ENCODE data around the gene PCLO.

PCLO gene

DNA sequence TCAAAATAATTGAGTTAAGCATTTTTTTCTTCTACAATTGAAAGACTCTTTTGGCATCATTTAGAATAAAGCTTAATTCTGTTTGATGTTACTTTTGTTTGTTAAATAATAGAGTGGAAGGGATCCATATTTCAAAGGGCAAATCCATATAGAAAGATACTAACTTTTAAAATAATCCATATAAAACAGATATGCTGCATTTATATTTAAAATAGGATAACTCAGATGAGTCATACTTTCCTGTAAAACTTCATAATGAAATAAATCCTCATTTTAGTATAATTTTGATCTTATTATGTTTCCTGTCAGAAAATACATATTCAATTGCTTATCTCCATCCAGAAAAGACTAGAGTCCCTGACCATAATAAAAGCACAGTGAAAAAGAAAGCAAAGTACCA is 323.6 kb downstream of the PCLO start:
- DNase-seq (ENCODE audit: low read depth), result no peak

DNA sequence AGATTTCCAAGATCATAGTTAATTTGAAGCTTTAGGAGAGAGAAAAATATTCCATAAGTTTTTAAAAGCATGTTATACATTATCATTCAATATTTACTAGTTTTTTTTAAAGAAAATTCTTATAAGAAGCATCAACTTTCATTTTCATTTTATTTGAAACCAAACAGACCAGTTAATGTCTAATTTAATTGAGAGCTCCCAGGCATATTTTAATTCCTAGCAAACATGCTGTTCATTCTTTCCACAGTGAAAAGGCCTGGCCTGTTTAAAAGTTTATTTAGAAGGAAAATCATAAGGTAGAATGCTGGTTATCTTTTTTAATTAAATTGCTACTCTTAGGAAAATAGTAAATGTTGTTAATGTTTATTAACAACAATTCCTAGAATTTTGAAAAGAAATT is 324.4 kb downstream of the PCLO start:
- no peak for DNase-seq (ENCODE audit: low read depth)

DNA sequence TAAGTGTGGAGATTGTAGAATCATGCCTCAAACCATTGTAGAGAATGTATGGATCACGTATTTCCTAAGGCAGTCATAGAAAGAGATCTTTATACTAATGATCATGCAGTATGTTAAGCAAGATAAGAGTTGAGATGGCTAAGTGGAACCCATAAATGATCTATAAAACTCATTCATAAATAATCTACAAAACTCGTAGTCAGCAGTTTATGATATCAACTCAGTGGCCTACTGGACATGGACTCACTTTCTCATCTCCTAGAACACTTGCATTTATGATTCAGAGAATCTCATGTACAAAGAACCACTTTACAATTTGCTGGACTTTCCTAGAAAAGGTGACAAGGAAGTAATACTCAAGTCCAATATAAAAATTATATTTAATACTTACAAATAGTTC is 339.6 kb downstream of the PCLO start:
- DNase-seq (ENCODE audit: low read depth), result no peak

DNA sequence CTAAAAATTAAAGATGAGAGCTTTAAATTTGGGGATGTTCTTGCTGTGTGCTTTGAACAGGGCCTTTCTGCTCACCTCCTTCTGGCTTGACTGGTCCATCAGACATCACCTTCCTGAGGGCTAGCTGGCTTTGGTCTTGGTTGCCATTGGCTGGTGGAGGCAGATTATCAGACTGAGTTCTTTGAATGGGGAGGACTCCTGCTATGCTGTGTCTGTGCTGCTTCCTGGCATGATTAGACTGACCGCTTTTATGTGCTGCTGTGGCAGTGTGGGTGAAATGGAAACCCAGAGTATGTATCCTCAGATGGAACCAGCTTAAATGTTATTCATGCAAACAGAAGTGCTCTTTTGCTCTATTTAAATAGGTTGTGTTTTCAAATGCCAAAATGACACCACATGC is 341.6 kb downstream of the PCLO start:
- DNase-seq (ENCODE audit: low read depth), result no peak

DNA sequence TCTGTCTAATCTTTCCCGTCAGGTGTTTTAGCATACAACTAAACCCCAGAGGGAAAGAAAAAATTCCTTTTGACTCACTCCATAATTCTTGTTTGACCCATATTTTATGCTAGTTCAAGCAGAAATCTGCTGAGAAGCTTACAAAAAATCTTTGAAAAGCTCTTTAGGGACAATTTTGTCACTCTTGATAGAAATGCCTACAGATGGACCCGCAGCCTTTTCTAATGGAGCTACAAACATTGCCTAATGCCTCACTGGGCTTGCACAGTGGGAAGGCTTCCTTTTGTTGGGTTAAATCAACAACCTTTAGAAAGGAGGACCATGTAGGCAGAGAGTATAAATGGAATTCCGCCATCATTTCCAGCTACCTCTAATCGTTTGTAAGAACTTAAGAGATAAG is 344.5 kb downstream of the PCLO start:
- DNase-seq (ENCODE audit: low read depth), result no peak

DNA sequence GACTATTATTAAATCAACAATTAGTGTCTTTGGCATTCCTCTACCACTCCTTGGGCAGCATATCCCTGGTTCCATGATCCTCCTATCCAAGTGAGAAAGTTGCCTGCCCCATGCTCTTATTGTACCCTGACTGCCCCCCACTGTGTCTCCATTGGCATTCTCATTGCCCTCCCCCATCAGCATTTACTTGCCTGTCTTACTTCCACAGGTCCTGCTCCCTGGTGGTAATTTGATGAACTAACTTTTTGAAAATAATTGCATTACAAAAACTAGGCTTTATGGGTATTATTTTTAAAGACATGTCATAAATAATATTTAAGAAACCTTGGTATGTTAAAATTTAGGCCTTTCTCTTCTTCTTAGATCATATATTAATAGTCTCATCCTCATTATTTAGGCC is 346.4 kb downstream of the PCLO start:
- DNase-seq (ENCODE audit: low read depth), result no peak

DNA sequence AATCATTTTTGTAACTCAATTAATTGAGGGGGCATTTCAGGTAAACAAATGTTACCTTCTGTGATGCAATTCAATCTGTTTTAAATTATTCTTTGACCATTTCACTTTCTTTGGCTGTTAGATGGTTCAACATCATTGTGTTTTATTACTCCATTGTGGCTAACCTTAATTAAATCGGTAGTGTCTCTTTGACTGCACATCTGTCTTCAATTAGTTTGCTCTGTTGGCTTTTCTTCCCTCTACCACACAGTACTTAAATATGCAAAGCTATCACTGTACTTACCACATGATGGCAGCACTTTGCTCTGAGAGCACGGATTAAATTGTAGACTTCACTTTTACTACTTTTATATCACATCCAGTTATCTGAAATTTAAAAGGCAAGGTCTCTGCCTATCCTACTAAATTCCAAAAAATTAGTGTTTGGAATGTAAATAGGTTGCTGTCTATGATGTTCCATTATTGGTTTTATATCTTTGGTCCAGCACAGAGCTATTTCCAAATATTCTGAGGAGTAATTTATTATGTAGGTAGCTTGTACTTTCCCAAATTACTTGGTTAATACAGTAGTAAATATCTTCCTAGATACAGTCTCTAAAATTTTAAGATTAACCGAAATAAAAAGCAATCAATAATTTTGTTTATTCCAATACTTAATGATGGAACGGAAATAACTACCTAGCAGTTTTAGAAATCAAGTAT is 352.0 kb downstream of the PCLO start:
- DNase-seq (ENCODE audit: low read depth), result peak; percentile 79

DNA sequence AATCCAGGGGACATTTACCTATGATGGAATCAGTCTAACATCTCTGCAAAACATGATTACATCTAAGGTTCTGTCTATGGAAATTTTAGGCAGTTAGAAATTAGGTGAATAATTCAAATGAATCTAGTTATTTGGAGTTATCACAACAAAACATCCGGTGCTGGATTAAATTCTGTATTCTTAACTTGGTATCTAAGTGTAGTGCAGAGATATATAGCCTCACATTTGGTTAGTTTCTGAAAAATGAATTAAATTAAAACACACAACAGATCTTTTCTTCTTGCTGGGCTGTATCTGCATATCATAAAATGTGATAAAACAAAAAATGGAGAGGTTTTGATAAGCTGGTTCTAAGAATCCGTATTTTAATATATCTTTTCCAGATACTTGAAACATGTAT is 354.1 kb downstream of the PCLO start:
- no peak for DNase-seq (ENCODE audit: low read depth)

DNA sequence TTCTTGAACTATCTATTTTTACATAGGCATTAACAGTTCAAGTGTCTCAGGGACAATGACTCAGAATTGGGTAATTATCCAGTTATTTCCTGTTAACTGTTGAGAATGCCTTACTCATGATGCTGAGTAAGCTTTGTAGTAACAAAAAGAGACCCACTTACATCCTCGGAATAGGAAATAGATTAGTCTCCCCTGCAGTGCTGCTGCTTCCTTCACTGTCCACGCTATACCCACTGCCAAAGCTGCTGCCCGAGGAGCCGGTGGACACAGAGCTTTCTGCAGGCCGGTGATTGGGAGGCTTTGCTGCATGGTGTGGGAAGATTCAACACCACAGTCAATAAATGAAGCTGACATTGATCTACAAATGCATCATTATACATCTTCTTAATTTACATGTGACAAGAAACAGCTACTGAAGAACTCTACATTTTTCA is 357.1 kb downstream of the PCLO start:
- DNase-seq (ENCODE audit: low read depth), result peak; percentile 64

DNA sequence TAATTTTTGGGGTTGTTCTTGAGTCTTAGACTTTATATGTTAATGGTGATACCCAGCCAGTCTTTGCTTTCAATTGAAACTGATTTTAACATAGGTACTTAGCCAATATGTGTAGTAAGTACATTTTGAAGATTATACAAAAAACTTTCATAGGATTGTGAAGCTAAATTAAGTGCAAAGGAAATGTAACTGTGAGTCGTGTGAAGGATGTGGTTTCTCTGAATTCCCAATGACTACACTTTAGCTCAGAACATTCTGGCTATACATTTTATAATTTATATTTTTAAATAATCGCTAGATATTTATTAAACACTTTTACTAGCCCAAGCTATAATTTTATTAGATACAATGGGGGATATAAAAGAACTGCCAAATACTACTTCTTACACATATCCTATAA is 359.3 kb downstream of the PCLO start:
- DNase-seq (ENCODE audit: low read depth), result no peak

DNA sequence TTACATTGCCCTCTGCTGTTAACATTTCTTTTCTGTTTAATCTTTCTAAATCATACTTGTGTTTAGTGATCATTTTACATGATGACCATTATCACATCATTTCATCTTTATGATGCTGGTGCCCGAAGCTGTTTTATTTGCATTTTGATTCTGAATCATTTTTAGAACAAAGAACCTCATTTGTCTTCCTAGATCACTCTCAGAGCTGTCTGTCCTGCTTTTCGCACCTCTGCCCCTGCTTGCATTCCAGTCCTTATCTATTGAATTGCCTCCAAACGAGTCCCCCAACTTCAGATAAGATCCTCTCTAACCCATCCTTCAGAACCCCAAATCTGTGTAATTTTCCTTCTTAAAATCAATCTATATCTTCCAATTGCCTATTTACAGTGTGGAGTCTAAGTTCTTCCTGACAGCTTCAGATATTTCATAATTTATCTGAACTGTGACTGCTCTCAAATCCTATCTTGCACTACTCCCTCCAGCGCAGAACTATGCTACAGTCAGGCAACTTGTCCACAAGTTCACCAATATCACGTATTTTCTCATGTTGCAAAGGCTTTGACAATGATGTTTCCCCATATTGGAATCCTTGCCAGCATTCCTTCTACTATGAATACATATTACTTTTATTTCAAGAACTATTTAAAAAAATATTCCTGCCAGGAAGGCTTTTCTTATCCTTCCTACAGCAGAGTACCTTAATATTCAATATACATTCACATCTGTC is 372.6 kb downstream of the PCLO start:
- DNase-seq (ENCODE audit: low read depth), result no peak

DNA sequence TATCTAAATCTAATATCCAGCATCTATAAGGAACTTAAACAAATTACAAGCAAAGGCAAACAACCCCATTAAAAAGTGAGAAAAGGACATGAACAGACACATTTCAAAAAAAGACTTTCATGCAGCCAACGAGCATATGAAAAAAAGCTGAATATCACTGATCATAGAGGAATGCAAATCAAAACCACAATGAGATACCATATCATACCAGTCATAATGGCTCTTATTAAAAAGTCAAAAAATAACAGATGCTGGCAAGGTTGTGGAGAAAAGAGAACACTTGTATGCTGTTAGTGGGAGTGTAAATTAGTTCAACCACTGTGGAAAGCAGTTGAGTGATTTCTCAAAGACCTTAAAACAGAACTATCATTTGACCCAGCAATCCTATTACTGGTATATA is 384.7 kb downstream of the PCLO start:
- DNase-seq (ENCODE audit: low read depth), result no peak

DNA sequence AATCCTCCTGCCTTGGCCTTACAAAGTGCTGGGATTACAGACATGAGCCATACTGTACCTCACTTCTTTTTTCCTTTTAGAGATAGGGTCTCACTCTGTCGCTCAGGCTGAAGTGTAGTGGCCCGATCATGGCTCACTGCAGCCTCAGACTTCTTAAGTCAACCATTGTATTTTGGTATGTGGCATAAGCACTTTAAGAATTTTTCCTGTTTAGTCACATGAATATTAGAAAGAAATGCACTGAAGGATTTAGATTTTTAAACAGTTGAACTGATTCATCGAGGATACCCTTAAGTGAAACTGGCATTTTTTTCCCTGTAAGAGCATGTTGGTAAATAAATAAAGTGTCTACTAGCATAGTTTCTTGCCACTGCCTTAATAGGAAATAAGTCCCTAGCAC is 399.8 kb downstream of the PCLO start:
- no peak for DNase-seq (ENCODE audit: low read depth)

DNA sequence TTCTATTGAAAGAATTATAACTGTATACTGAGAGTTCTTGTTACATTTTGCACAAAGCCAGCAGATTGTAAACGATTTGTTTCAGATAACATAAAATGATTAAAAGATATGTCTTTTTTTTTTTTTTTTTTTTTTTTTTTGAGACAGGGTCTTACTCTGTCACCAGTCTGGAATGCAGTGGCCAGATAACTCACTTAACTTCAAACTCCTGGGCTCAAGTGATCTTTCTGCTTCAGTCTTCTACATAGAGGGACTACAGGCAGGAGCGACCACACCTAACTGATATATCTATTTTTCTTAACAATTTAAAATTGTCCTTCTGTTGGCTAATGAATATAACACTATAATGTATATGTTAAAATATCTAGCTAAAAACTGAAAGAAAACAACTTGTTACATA is 401.9 kb downstream of the PCLO start:
- DNase-seq (ENCODE audit: low read depth), result no peak

DNA sequence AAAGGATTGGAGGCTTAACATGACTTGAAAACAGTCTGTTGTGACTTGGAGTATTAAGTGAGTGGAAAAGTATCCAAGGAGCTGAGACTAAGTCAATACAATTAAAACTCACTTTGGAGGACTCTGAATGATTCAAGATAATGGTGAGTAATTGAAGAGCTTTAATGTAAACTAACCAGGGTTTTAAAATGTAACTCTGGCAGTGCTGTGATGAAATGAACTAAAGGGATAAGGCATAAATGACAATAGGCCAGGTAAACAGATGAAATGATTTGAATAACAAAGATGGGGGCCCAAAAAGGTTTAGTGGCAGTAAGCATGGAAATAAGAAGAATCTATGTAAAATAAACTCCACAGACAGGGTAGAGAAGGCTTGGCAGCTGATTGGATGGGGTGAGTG is 402.6 kb downstream of the PCLO start:
- no peak for DNase-seq (ENCODE audit: low read depth)

DNA sequence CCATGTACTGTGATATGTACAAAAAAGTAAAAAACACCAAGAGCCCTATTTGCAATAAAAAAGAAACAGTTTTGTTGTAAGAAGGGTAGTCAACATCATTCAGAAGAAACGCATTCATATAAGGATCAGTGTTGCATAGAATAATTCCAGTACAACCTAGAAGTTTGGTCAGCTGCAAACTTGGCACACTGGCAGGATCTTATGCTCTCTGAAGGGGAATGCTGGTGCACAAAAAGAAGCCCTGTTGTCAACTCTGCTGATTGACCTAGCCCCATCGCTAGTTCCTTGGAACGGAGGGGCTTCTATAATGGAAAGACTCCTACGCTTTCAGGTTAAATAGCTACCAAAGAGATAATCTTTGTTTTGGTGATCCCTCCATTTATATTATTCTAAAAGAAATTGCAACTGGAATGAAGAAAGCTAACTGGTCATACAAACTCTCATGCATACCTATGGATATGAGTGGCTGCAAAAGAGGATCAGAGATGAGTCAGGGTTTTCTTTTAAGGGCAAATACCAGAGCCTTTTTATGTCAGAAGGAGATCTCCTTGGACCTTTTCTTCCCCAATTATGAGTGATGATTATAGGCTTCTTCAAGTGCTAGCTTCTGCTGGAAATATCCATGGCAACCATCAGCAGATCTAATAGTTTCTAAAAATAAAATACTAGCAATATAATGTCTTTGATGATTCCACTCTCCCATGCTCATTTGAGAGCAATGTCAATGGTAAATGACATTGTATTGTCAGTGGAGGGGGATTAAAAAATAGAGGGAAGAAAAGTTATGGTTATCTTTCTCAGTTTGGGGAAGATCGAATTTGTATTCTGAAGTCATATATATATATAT is 406.8 kb downstream of the PCLO start:
- no peak for DNase-seq (ENCODE audit: low read depth)

DNA sequence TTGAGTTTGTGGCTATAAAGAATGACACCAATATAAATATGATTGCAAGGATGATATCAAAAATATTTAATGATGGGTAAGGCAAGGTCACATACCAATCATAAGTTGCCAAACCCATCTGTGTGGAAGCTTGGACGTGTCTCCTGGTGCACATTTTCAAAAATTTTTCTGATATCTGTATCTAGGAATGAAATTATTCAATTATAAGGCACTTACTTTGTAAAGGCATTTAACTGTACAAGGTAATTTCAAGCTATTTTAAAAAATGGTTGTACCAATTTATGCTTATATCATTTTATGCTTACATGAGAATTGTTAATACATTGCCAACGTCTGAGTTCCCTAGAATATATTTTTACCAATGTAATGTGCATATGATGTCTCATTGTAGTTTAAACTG is 412.7 kb downstream of the PCLO start:
- no peak for DNase-seq (ENCODE audit: low read depth)

DNA sequence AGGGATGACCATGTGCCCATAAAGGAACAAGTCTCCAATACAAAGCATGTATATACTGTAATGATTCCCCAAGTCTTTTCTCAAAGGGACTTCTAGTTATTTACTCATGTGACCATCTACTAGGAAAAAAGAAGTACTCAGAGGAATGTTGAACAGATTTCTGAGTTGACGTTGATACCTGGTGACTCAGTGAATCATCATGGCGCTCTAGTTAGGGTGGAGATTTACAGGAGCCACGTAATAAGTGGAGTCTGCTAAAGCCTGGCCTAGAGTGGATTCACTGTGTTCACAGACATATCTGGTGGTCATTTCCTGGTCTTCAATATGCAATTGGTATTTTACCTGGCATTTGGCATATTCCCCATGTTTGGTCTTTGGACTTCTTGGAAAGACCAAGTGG is 416.9 kb downstream of the PCLO start:
- DNase-seq (ENCODE audit: low read depth), result no peak

DNA sequence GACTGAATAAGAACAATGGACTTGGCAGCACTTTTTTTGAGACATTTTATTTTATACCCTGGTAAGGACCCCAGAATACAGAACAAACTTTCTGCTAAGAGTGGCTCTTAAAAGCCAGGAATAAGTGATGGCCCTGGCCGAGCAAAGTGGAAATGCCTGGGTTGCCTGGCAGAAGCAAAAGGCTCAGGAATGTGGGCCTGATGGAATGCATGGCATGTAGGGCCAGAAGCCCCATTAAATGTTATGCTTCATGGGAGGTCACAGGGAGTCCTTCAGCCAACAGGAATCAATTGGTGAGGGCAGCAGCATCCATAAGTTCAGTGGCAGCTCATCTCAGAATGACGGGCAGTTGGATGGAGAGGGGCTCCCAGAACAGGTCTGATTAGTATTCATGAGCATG is 417.6 kb downstream of the PCLO start:
- DNase-seq (ENCODE audit: low read depth), result no peak

DNA sequence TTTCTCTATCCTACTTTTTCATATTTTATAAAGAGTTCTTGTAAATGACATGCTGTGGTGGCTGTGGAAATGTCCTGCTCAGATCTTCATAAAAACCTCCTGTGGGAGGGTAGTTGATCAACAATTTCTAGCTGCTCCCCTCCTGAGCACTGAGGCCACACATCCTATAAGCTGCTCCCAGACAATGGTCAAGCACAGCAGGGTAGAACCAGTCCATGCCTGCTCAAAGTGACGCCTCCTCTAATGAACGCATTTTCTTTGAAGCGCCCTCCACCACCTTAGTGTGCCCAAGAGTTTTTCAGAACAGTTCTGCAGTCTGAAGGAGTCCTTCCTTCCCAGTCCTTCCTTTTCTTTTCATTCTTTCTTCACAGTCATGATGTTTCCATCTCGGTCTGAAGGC is 420.5 kb downstream of the PCLO start:
- DNase-seq (ENCODE audit: low read depth), result no peak

DNA sequence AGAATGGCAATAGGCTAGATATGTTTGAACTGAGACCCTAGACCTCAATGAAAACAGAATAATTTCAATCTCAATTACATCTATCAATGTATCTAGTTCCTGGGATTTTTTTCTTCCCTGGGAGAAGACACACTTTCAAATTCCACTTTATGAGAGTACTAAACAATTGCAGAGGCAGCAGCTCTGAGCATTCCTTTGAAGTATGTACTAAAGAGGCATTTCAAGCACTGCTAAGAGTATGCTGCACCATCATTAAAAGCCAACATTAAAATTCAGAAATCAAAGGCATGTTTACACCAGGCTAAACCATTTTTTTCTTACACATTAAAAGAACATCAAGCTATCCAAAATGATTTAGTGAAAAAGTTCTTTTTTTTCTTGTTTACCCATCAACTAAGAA is 421.2 kb downstream of the PCLO start:
- no peak for DNase-seq (ENCODE audit: low read depth)

DNA sequence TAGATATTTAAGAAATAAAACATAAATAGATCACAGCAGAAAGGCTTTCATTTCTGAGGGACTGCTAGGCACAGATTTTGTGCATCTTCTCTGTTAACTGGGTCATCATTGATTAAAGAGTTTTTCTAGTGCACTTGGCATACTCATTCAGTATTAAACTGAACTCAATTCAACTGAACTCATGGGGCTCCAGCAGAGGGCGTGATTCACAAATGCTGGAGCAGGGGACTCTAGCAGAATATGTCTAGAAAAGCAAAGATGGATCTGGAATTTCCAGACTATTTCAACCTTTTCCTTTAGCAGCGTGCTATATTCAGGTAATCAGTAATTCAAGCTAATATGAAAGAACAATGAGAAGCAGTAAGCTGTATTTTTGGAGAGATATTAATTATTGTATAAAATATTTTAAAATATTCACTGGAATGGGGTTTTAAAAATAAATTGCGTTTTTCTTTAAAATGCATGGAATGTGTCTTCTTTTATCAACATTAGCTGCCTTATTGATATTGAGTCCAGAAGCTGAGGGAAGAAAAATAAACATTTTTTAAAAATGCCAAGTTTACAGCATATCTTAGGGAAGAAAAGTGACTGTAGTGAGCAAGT is 422.3 kb downstream of the PCLO start:
- DNase-seq (ENCODE audit: low read depth), result peak; percentile 41

DNA sequence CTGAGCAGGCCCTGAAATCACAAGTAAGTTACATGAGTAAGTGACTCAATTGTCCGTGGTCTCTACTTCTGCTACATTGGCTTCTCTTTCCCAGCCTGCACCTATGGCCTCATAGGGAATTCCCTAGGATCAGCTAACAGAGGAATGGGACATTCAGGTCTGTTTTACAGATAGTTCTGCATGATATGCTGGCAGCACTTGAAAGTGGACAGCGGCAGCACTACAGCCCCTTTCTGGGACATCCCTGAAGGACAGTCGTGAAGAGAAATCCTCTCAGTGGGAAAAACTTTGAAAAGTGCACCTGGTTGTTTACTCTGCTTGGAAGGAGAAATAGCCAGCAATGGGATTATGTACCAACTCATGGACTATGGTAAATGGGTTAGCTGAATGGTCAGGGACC is 426.1 kb downstream of the PCLO start:
- no peak for DNase-seq (ENCODE audit: low read depth)
